Measurements from ENCODE around the gene PWP1. TPM values are rescaled to one million over a fixed set of nuclear protein-coding genes. Genes with fewer than 3 reads are reported as not detected.

Gene PWP1
- total and polyA plus RNA-seq, 9 of the 15 experiments (the other 6 are each of a cell fraction or from before 2014, with no cell fraction given): 61.6 to 401 (median 111) TPM

GRCh38 chr12:107642240-107642639 lies 43.4 kb upstream of the PWP1 start:
- in situ Hi-C loops (cut with MboI) (no loop called here), intact Hi-C loops (cut with micrococcal nuclease) (no loop called here)
- FAIRE-seq (no peak), ATAC-seq (no peak), DNase-seq (ENCODE audit: extremely low read depth in 1 of 4, low spot score in 3 of 4) (no peak)
- H3K27ac ChIP-seq (ENCODE audit: extremely low read depth, low read depth, low read length): no peak overlapping the region
- H3K9ac ChIP-seq (ENCODE audit: insufficient read depth in 1 of 2, low read depth in 2 of 2, low read length in 2 of 2): no peak overlapping the region
- ChIA-PET POLR2A (interaction anchor here (0.5 to 0.8 kb wide), 3 partner anchors 13 to 375 kb away, joined by 3 to 5 read pairs (median 4); no protein-coding TSS in a partner anchor), CTCF (ENCODE audit: low intra/inter-chr PET ratio) (no interaction called here)
- H3K4me1 ChIP-seq (replicated peaks in 1 of 2; ENCODE audit: control insufficient read depth in 2 of 2, insufficient read depth in 2 of 2, low read length in 2 of 2): no peaks in the 10 kb centered on the region; a peak in 1 of 5 replicates
- H3K27me3 ChIP-seq (ENCODE audit: control insufficient read depth in 2 of 2, insufficient read depth in 2 of 2, low read length in 2 of 2): peaks cover 25 to 64% of the 10 kb centered on the region in 2 experiments; a peak in 4 of 5 replicates
- no peaks in the 10 kb centered on the region for H3K36me3 ChIP-seq (ENCODE audit: control insufficient read depth, insufficient read depth, low read length)
- H3K79me2 ChIP-seq (ENCODE audit: control insufficient read depth, insufficient read depth, low read length): no peaks in the 10 kb centered on the region
- no peak overlapping the region for H3K4me3 ChIP-seq
- TF ChIP-seq THRA (IDR thresholded peaks at IDR 0.05) (no peak), EP300 (IDR thresholded peaks at IDR 0.05; ENCODE audit: low read length) (no peak), GATAD2B (IDR thresholded peaks at IDR 0.05; ENCODE audit: borderline replicate concordance) (no peak)
- no peaks in the 10 kb centered on the region for H3K9me3 ChIP-seq (replicated peaks; ENCODE audit: control insufficient read depth, insufficient read depth, low read depth, low read length)
- no peak overlapping the region for H3K4me2 ChIP-seq (ENCODE audit: insufficient read depth, low read length)
- no TSS peak for BruUV-seq (replicated peaks)
- H3K9me1 ChIP-seq (ENCODE audit: control insufficient read depth, insufficient read depth, low read length): no peaks in the 10 kb centered on the region
- no peaks in the 10 kb centered on the region for H4K20me1 ChIP-seq (replicated peaks; ENCODE audit: control insufficient read depth, insufficient read depth, low read length)
- WGBS (ENCODE audit: insufficient coverage, low coverage, missing lambda C conversion rate): 3% methylated on average over 5 of the region's 5 CpGs
- H2AFZ ChIP-seq (ENCODE audit: low read depth, low read length): no peak overlapping the region

GRCh38 chr12:107645630-107646333 lies 39.8 kb upstream of the PWP1 start:
- intact Hi-C loops (cut with micrococcal nuclease): no loop called here
- Histone ChIP-seq H3K4me3 (no peak overlapping the region), H3K79me2 (ENCODE audit: control insufficient read depth, insufficient read depth, low read length) (no peaks in the 10 kb centered on the region), H3K9ac (ENCODE audit: insufficient read depth in 1 of 2, low read depth in 2 of 2, low read length in 2 of 2) (no peak overlapping the region), H3K27me3 (ENCODE audit: control insufficient read depth in 2 of 2, insufficient read depth in 2 of 2, low read length in 2 of 2) (peaks cover 35 to 69% of the 10 kb centered on the region in 2 experiments), H3K36me3 (ENCODE audit: control insufficient read depth, insufficient read depth, low read length) (no peaks in the 10 kb centered on the region), H3K9me3 (replicated peaks; ENCODE audit: control insufficient read depth, insufficient read depth, low read depth, low read length) (no peaks in the 10 kb centered on the region), H3K27ac (ENCODE audit: extremely low read depth, low read depth, low read length) (no peak overlapping the region), H4K20me1 (replicated peaks; ENCODE audit: control insufficient read depth, insufficient read depth, low read length) (no peaks in the 10 kb centered on the region), H3K4me2 (ENCODE audit: insufficient read depth, low read length) (no peak overlapping the region), H3K4me1 (replicated peaks in 1 of 2; ENCODE audit: control insufficient read depth in 2 of 2, insufficient read depth in 2 of 2, low read length in 2 of 2) (no peaks in the 10 kb centered on the region; a peak in 1 of 5 replicates), H3K9me1 (ENCODE audit: control insufficient read depth, insufficient read depth, low read length) (no peaks in the 10 kb centered on the region), H2AFZ (ENCODE audit: low read depth, low read length) (no peak overlapping the region)
- no peak for ATAC-seq
- no TSS peak for BruUV-seq (replicated peaks)
- CTCF ChIA-PET (ENCODE audit: low intra/inter-chr PET ratio): no interaction called here
- no peak for FAIRE-seq
- no peak for DNase-seq (ENCODE audit: extremely low read depth in 1 of 4, low spot score in 3 of 4)
- in situ Hi-C loops (cut with MboI): no loop called here
- POLR2A ChIA-PET: interaction anchor here (0.6 to 0.8 kb wide), 2 partner anchors 14 to 21 kb away, joined by 3 read pairs; no protein-coding TSS in a partner anchor
- 9% methylated on average over 26 of the region's 27 CpGs for WGBS (ENCODE audit: insufficient coverage, low coverage, missing lambda C conversion rate)
- no peak for TF ChIP-seq NBN (IDR thresholded peaks at IDR 0.05; ENCODE audit: low read depth)
- TF ChIP-seq SNRNP70 (optimal IDR thresholded peaks at IDR 0.05; ENCODE audit: low read depth, low read length): no peak
- TF ChIP-seq PURB (CRISPR knock-in tag; IDR thresholded peaks at IDR 0.05; ENCODE audit: low read depth): no peak
- TF ChIP-seq ZKSCAN3 (CRISPR knock-in tag; IDR thresholded peaks at IDR 0.05): no peak
- TF ChIP-seq PHB (CRISPR knock-in tag; IDR thresholded peaks at IDR 0.05): no peak
- no peak for TF ChIP-seq PRDM10 (IDR thresholded peaks at IDR 0.05; ENCODE audit: partially characterized antibody)
- TF ChIP-seq ZNF583 (CRISPR knock-in tag; IDR thresholded peaks at IDR 0.05): no peak
- TF ChIP-seq DDX20 (tag; IDR thresholded peaks at IDR 0.05; ENCODE audit: low read depth): no peak
- TF ChIP-seq SRSF7 (optimal IDR thresholded peaks at IDR 0.05; ENCODE audit: low read depth, low read length): no peak
